CD4-positive, alpha-beta T cell treated with Interleukin-2 at 100 ng/mL for 4 hours (primary cell): Measurements from ENCODE around the gene NTM.

Source experiments
- DNase-seq: peaks from one replicate; pipeline ENCODE4 v3.0.0-alpha.2; 2020; ENCODE audit warnings: low spot score

NTM gene

GRCh38 chr11:132008226-132008625, 637.8 kb downstream of the NTM start:
- DNase-seq = no peak

GRCh38 chr11:132008872-132009271, 638.5 kb downstream of the NTM start:
- DNase-seq = no peak

GRCh38 chr11:132020001-132020400, 649.6 kb downstream of the NTM start:
- DNase-seq = no peak

- DNase-seq = no peak
Observed at GRCh38 chr11:132022285-132022684, 651.9 kb downstream of the NTM start.

- no peak for DNase-seq
Observed at GRCh38 chr11:132022733-132023478, 652.5 kb downstream of the NTM start.

GRCh38 chr11:132024587-132025295, 654.3 kb downstream of the NTM start:
- no peak for DNase-seq

GRCh38 chr11:132026746-132027145, 656.3 kb downstream of the NTM start:
- no peak for DNase-seq

- no peak for DNase-seq
Observed at GRCh38 chr11:132028380-132029240, 658.2 kb downstream of the NTM start.

GRCh38 chr11:132030896-132031295, 660.5 kb downstream of the NTM start:
- DNase-seq = no peak

- no peak for DNase-seq
Observed at GRCh38 chr11:132032555-132032954, 662.1 kb downstream of the NTM start.

- DNase-seq = no peak
Observed at GRCh38 chr11:132033051-132033450, 662.6 kb downstream of the NTM start.

- DNase-seq = no peak
Observed at GRCh38 chr11:132035228-132035627, 664.8 kb downstream of the NTM start.

- no peak for DNase-seq
Observed at GRCh38 chr11:132035766-132036165, 665.4 kb downstream of the NTM start.

GRCh38 chr11:132036220-132036619, 665.8 kb downstream of the NTM start:
- no peak for DNase-seq

- DNase-seq = no peak
Observed at GRCh38 chr11:132036746-132037466, 666.5 kb downstream of the NTM start.

- no peak for DNase-seq
Observed at GRCh38 chr11:132037467-132037862, 667.0 kb downstream of the NTM start.

- DNase-seq = no peak
Observed at GRCh38 chr11:132037956-132038355, 667.5 kb downstream of the NTM start.

- no peak for DNase-seq
Observed at GRCh38 chr11:132039521-132039920, 669.1 kb downstream of the NTM start.

GRCh38 chr11:132042296-132042695, 671.9 kb downstream of the NTM start:
- no peak for DNase-seq

- no peak for DNase-seq
Observed at GRCh38 chr11:132043714-132044113, 673.3 kb downstream of the NTM start.

GRCh38 chr11:132045107-132045506, 674.7 kb downstream of the NTM start:
- DNase-seq = no peak

GRCh38 chr11:132046288-132046865, 676.0 kb downstream of the NTM start:
- no peak for DNase-seq
